IMR-90 (cell line): ENCODE data around the gene PRRG1. TPM values are rescaled to one million over a fixed set of nuclear protein-coding genes. Genes with fewer than 3 reads are reported as not detected.

Experiments used
- ATAC-seq: fragments of 200-7000 bp; cut with Tn5 transposase; 2 replicates; pipeline ENCODE4 v1.9.1; 2020; ENCODE audit warnings: low read depth, mild to moderate bottlenecking, moderate library complexity
- BruUV-seq: library from RNA; stranded (reverse); fragments of 400-500 nt; replicated peaks from 2 replicates; lab custom pipeline; 2021; lab: Mats Ljungman, UMichigan
- CTCF ChIA-PET: fragments of 300-600 bp; formaldehyde crosslinking; extraction: SDS; loops from one replicate; lab custom pipeline; 2021; ENCODE audit warnings: antibody characterized with exemption; lab: Yijun Ruan, JAX
- POLR2A ChIA-PET: fragments of 300-600 bp; sonication (Branson Sonifier 250); formaldehyde crosslinking; loops from one replicate; lab custom pipeline; 2022; ENCODE audit warnings: antibody characterized with exemption; ENCODE audit not compliant: unreplicated experiment; lab: Charles Lee
- DNase-seq: peaks from one replicate; pipeline ENCODE4 v3.0.0; 2013
- H2AFZ ChIP-seq: replicated peaks from 2 replicates; pipeline ENCODE3; 2013; ENCODE audit warnings: low read length, mild to moderate bottlenecking; ENCODE audit not compliant: poor library complexity
- H2AK5ac ChIP-seq: 2 replicates; pipeline ENCODE4 v1.6.1; 2013; ENCODE audit warnings: low read depth, low read length, inconsistent platforms
- H2AK9ac ChIP-seq: replicated peaks from 2 replicates; pipeline ENCODE3; 2013; ENCODE audit warnings: mild to moderate bottlenecking, low read depth, low read length, moderate library complexity; ENCODE audit not compliant: poor library complexity
- H2BK120ac ChIP-seq: 2 replicates; pipeline ENCODE4 v1.6.1; 2013; ENCODE audit warnings: low read depth, low read length, inconsistent platforms
- H2BK15ac ChIP-seq: 3 replicates; pipeline ENCODE4 v1.6.1; 2013; ENCODE audit warnings: low read depth, low read length, inconsistent platforms
- H2BK20ac ChIP-seq: 2 replicates; pipeline ENCODE4 v1.6.1; 2013; ENCODE audit warnings: low read depth, mild to moderate bottlenecking, inconsistent platforms, low read length, moderate library complexity
- H2BK5ac ChIP-seq: 2 replicates; pipeline ENCODE4 v1.6.1; 2013; ENCODE audit warnings: mild to moderate bottlenecking, low read depth, low read length, inconsistent platforms; ENCODE audit not compliant: poor library complexity, severe bottlenecking
- H3K14ac ChIP-seq: replicated peaks from 2 replicates; pipeline ENCODE4 v1.6.1; 2013; ENCODE audit warnings: low read depth, low read length, inconsistent platforms
- H3K18ac ChIP-seq: 2 replicates; pipeline ENCODE4 v1.6.1; 2013; ENCODE audit warnings: low read depth, low read length, control low read depth
- H3K23ac ChIP-seq: 2 replicates; pipeline ENCODE4 v1.6.1; 2013; ENCODE audit warnings: low read depth, low read length, inconsistent platforms
- H3K27ac ChIP-seq: 2 replicates; pipeline ENCODE4 v1.5.1; 2013; ENCODE audit warnings: mild to moderate bottlenecking, control low read depth, low read length; ENCODE audit not compliant: insufficient read depth
- H3K27me3 ChIP-seq: 2 replicates; pipeline ENCODE4 v1.6.1; 2013; ENCODE audit warnings: low read length; ENCODE audit not compliant: control insufficient read depth, insufficient read depth
- H3K36me3 ChIP-seq: 2 replicates; pipeline ENCODE4 v1.6.1; 2013; ENCODE audit warnings: low read length, mixed read lengths; ENCODE audit not compliant: control insufficient read depth, insufficient read depth
- H3K4ac ChIP-seq: 2 replicates; pipeline ENCODE4 v1.6.1; 2013; ENCODE audit warnings: low read depth, low read length, inconsistent platforms
- H3K4me1 ChIP-seq: 2 replicates; pipeline ENCODE4 v1.6.1; 2013; ENCODE audit warnings: low read length, mixed read lengths; ENCODE audit not compliant: control insufficient read depth, insufficient read depth
- H3K4me2 ChIP-seq: 2 replicates; pipeline ENCODE4 v1.6.1; 2013; ENCODE audit warnings: low read depth, mild to moderate bottlenecking, control low read depth, low read length, moderate library complexity
- H3K4me3 ChIP-seq: 2 replicates; pipeline ENCODE4 v1.5.1; 2013; ENCODE audit warnings: low read depth, mild to moderate bottlenecking, control low read depth, low read length, moderate library complexity; ENCODE audit not compliant: insufficient read depth
- H3K56ac ChIP-seq: 2 replicates; pipeline ENCODE4 v1.6.1; 2013; ENCODE audit warnings: low read length, inconsistent platforms; ENCODE audit not compliant: insufficient read depth; ENCODE audit errors: extremely low read depth
- H3K79me1 ChIP-seq, 2 experiments: 2 replicates each; pipeline ENCODE4 v1.6.1; 2013; ENCODE audit warnings: low read length in 2 of 2, inconsistent platforms in 1 of 2, low read depth in 1 of 2
- H3K9ac ChIP-seq: 2 replicates; pipeline ENCODE4 v1.6.1; 2013; ENCODE audit warnings: low read depth, low read length, control low read depth
- H3K9me1 ChIP-seq: 2 replicates; pipeline ENCODE4 v1.6.1; 2013; ENCODE audit warnings: low read length, inconsistent platforms; ENCODE audit not compliant: insufficient read depth
- H3K9me3 ChIP-seq: 2 replicates; pipeline ENCODE4 v1.6.1; 2013; ENCODE audit warnings: low read length; ENCODE audit not compliant: control insufficient read depth, insufficient read depth
- H4K20me1 ChIP-seq: 2 replicates; pipeline ENCODE4 v1.6.1; 2013; ENCODE audit warnings: low read length, inconsistent platforms; ENCODE audit not compliant: insufficient read depth
- H4K5ac ChIP-seq: 2 replicates; pipeline ENCODE4 v1.6.1; 2013; ENCODE audit warnings: mild to moderate bottlenecking, low read depth, low read length, control low read depth
- H4K8ac ChIP-seq, 2 experiments: 2 replicates each; pipeline ENCODE4 v1.6.1; 2013; ENCODE audit warnings: low read depth in 2 of 2, low read length in 2 of 2, control low read depth in 1 of 2, inconsistent platforms in 1 of 2
- H4K91ac ChIP-seq: 2 replicates; pipeline ENCODE4 v1.6.1; 2013; ENCODE audit warnings: low read depth, low read length, inconsistent platforms; ENCODE audit not compliant: insufficient read depth
- BHLHE40 ChIP-seq: fragments of 150-350 bp; IDR thresholded peaks from 2 replicates; pipeline ENCODE4 v1.6.1; 2016; ENCODE audit warnings: mild to moderate bottlenecking, low read depth, low read length
- CEBPB ChIP-seq: IDR thresholded peaks from 2 replicates; pipeline ENCODE4 v1.6.1; 2012; ENCODE audit warnings: low read depth, low read length, improper control_type of control experiment
- CHD1 ChIP-seq: IDR thresholded peaks from 2 replicates; pipeline ENCODE4 v1.6.1; 2012; ENCODE audit warnings: low read depth, low read length, improper control_type of control experiment
- CTCF ChIP-seq: conservative IDR thresholded peaks from 2 replicates; pipeline ENCODE4 v1.5.1; 2012; ENCODE audit warnings: mild to moderate bottlenecking, low read depth, low read length, improper control_type of control experiment
- FOS ChIP-seq: fragments of 150-350 bp; IDR thresholded peaks from 2 replicates; pipeline ENCODE4 v1.6.1; 2016; ENCODE audit warnings: low read depth, low read length
- MAFK ChIP-seq: IDR thresholded peaks from 2 replicates; pipeline ENCODE4 v1.6.1; 2012; ENCODE audit warnings: low read depth, low read length, improper control_type of control experiment
- MAZ ChIP-seq: IDR thresholded peaks from 2 replicates; pipeline ENCODE4 v1.6.1; 2012; ENCODE audit warnings: low read depth, mild to moderate bottlenecking, low read length, improper control_type of control experiment, moderate library complexity, borderline replicate concordance
- MXI1 ChIP-seq: IDR thresholded peaks from 2 replicates; pipeline ENCODE4 v1.6.1; 2012; ENCODE audit warnings: low read depth, mild to moderate bottlenecking, low read length, moderate library complexity, borderline replicate concordance
- NFE2L2 ChIP-seq: fragments of 150-350 bp; IDR thresholded peaks from 2 replicates; pipeline ENCODE4 v1.6.1; 2016; ENCODE audit warnings: low read depth, mild to moderate bottlenecking, low read length
- POLR2A ChIP-seq: IDR thresholded peaks from 2 replicates; pipeline ENCODE4 v1.6.1; 2012; ENCODE audit warnings: mild to moderate bottlenecking, low read depth, low read length
- RAD21 ChIP-seq: IDR thresholded peaks from 2 replicates; pipeline ENCODE4 v1.6.1; 2012; ENCODE audit warnings: low read length, improper control_type of control experiment
- RCOR1 ChIP-seq: IDR thresholded peaks from 2 replicates; pipeline ENCODE4 v1.6.1; 2012; ENCODE audit warnings: mild to moderate bottlenecking, low read length, improper control_type of control experiment; ENCODE audit not compliant: insufficient replicate concordance
- RFX5 ChIP-seq: IDR thresholded peaks from 2 replicates; pipeline ENCODE4 v1.8.0; 2012; ENCODE audit warnings: low read depth, mild to moderate bottlenecking, low read length, moderate library complexity
- SMC3 ChIP-seq: fragments of 150-350 bp; IDR thresholded peaks from 2 replicates; pipeline ENCODE4 v1.6.1; 2016; ENCODE audit warnings: low read depth, mild to moderate bottlenecking, antibody characterized with exemption, low read length, moderate library complexity
- WGBS, 2 experiments: methylation state at CpG; one replicate each; pipeline versions ENCODE4 v1.1.5 to v1.1.7; 2013; ENCODE audit warnings: missing lambda C conversion rate in 2 of 2; ENCODE audit not compliant: insufficient read length in 1 of 2; ENCODE audit errors: extremely low coverage in 2 of 2; 5-methylcytosine and 5-hydroxymethylcytosine counted together
- dilution Hi-C: fragments of 300-500 bp; cut with HindIII; formaldehyde crosslinking; loops from one replicate; pipeline ENCODE4 v1.14.3; 2018; ENCODE audit warnings: low sequenced_read_pairs; ENCODE audit not compliant: unreplicated experiment
- in situ Hi-C: fragments of 300-500 bp; cut with MboI; formaldehyde crosslinking; loops from 3 replicates; pipeline ENCODE4 v1.14.3; 2019; ENCODE audit warnings: low sequenced_read_pairs, inconsistent platforms, mixed read lengths
- intact Hi-C: fragments of 100-400 bp; cut with micrococcal nuclease; formaldehyde crosslinking; loops from 2 replicates; pipeline ENCODE4 v1.10.0; 2022
- polyA plus RNA-seq, 3 experiments: library from polyadenylated mRNA; depleted of rRNA; stranded (reverse); fragments of >200 nt; gene quantifications; 2 replicates each; pipeline ENCODE4 v1.2.3, GENCODE V29; 2012; ENCODE audit warnings: low replicate concordance in 1 of 3
- total RNA-seq: library from RNA; depleted of rRNA; stranded (reverse); fragments of >200 nt; gene quantifications from 2 replicates; pipeline ENCODE4 v1.2.3, GENCODE V29; 2012
- TF ChIP-seq, protein P1 (sequence below): fragments of 150-350 bp; IDR thresholded peaks from 2 replicates; pipeline ENCODE4 v1.6.1; 2016; ENCODE audit warnings: low read depth, mild to moderate bottlenecking, low read length, moderate library complexity, borderline replicate concordance
- TF ChIP-seq, protein P2 (sequence below): fragments of 150-350 bp; IDR thresholded peaks from 2 replicates; pipeline ENCODE4 v1.6.1; 2017; ENCODE audit warnings: mild to moderate bottlenecking, antibody characterized with exemption, low read length, low read depth

PRRG1 gene
- total and polyA plus RNA-seq, 2 of the 4 experiments (the other 2 are of a cell fraction): 9.0 to 11.1 TPM

GRCh38 chrX:37330642-37331041 lies 18.5 kb upstream of the PRRG1 start:
- Histone ChIP-seq H3K4me2 (no peak overlapping the region), H3K4me1 (no peaks in the 10 kb centered on the region), H2BK20ac (no peak overlapping the region), H3K9me3 (no peaks in the 10 kb centered on the region), H2AFZ (no peak overlapping the region), H4K91ac (no peak overlapping the region), H3K9ac (no peak overlapping the region), H3K56ac (no peak overlapping the region), H3K36me3 (no peaks in the 10 kb centered on the region), H2BK15ac (no peak overlapping the region), H4K8ac (no peak overlapping the region), H3K4me3 (no peak overlapping the region), H3K4ac (no peak overlapping the region), H2BK5ac (no peak overlapping the region), H4K20me1 (no peaks in the 10 kb centered on the region), H3K79me1 (no peaks in the 10 kb centered on the region), H2BK120ac (no peak overlapping the region), H2AK9ac (no peak overlapping the region), H3K18ac (no peak overlapping the region), H2AK5ac (no peak overlapping the region), H4K5ac (no peak overlapping the region), H3K9me1 (no peaks in the 10 kb centered on the region), H3K27ac (no peak overlapping the region), H3K14ac (no peak overlapping the region), H3K23ac (no peak overlapping the region), H3K27me3 (peaks cover 3% of the 10 kb centered on the region; the same call in 1 of the 2 replicates)
- ChIA-PET CTCF (no interaction called here), POLR2A (no interaction called here)
- intact Hi-C loops (no loop called here), in situ Hi-C loops (no loop called here), dilution Hi-C loops (no loop called here)
- no peak for ATAC-seq
- TF ChIP-seq MXI1 (no peak), FOS (no peak), CHD1 (no peak), RAD21 (no peak), CTCF (no peak), CEBPB (no peak), MAZ (no peak), SMC3 (no peak), RFX5 (no peak), BHLHE40 (no peak), MAFK (no peak), NFE2L2 (no peak), RCOR1 (no peak), POLR2A (no peak)
- TF ChIP-seq, protein P1, sequence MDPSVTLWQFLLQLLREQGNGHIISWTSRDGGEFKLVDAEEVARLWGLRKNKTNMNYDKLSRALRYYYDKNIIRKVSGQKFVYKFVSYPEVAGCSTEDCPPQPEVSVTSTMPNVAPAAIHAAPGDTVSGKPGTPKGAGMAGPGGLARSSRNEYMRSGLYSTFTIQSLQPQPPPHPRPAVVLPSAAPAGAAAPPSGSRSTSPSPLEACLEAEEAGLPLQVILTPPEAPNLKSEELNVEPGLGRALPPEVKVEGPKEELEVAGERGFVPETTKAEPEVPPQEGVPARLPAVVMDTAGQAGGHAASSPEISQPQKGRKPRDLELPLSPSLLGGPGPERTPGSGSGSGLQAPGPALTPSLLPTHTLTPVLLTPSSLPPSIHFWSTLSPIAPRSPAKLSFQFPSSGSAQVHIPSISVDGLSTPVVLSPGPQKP: no peak
- TF ChIP-seq, protein P2, sequence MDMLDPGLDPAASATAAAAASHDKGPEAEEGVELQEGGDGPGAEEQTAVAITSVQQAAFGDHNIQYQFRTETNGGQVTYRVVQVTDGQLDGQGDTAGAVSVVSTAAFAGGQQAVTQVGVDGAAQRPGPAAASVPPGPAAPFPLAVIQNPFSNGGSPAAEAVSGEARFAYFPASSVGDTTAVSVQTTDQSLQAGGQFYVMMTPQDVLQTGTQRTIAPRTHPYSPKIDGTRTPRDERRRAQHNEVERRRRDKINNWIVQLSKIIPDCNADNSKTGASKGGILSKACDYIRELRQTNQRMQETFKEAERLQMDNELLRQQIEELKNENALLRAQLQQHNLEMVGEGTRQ: no peak
- no peak for DNase-seq
- BruUV-seq: no TSS peak
- WGBS, 2 experiments: no CpG with 5 or more reads among the region's 1 CpG
